GM21529 (cell line): ENCODE measurements around the gene SKAP1.
"Not testable (repeated sequence)": the region's sequence is repeated elsewhere in the genome, so short reads cannot be mapped to it uniquely, and the experiment has no call there.

Experiments
- ATAC-seq: cut with Tn5 transposase; IDR thresholded peaks from one replicate; pipeline ENCODE4 v1.9.1; 2021; ENCODE audit not compliant: unreplicated experiment

SKAP1 gene

GRCh38 chr17:48449335-48449734 lies 19.3 kb upstream of the SKAP1 start:
- ATAC-seq, result not testable (repeated sequence)

GRCh38 chr17:48445248-48445620 lies 15.2 kb upstream of the SKAP1 start:
- ATAC-seq, result no peak

- ATAC-seq, result no peak
Measured at GRCh38 chr17:48444516-48445247, 14.7 kb upstream of the SKAP1 start.

- no peak for ATAC-seq
Measured at GRCh38 chr17:48443712-48444111, 13.7 kb upstream of the SKAP1 start.

GRCh38 chr17:48442819-48443218 lies 12.8 kb upstream of the SKAP1 start:
- no peak for ATAC-seq

- ATAC-seq, result no peak
Measured at GRCh38 chr17:48441862-48442261, 11.8 kb upstream of the SKAP1 start.

GRCh38 chr17:48441231-48441711 lies 11.3 kb upstream of the SKAP1 start:
- peak; percentile 60 for ATAC-seq

- no peak for ATAC-seq
Measured at GRCh38 chr17:48440669-48441068, 10.7 kb upstream of the SKAP1 start.

- peak; percentile 4 for ATAC-seq
Measured at GRCh38 chr17:48439875-48440505, 10.0 kb upstream of the SKAP1 start.

GRCh38 chr17:48439110-48439850 lies 9.3 kb upstream of the SKAP1 start:
- ATAC-seq, result peak; percentile 42

GRCh38 chr17:48438516-48439061 lies 8.6 kb upstream of the SKAP1 start:
- ATAC-seq, result no peak

GRCh38 chr17:48433896-48434295 lies 3.9 kb upstream of the SKAP1 start:
- ATAC-seq, result no peak

GRCh38 chr17:48432820-48433775 lies 3.1 kb upstream of the SKAP1 start:
- ATAC-seq, result no peak

- no peak for ATAC-seq
Measured at GRCh38 chr17:48429156-48429555, 858 bp downstream of the SKAP1 start.

- ATAC-seq, result no peak
Measured at GRCh38 chr17:48427598-48427997, 2.4 kb downstream of the SKAP1 start.

GRCh38 chr17:48426761-48427500 lies 3.1 kb downstream of the SKAP1 start:
- ATAC-seq, result no peak

- no peak for ATAC-seq
Measured at GRCh38 chr17:48426019-48426665, 3.9 kb downstream of the SKAP1 start.

GRCh38 chr17:48422060-48422459 lies 8.0 kb downstream of the SKAP1 start:
- ATAC-seq, result not testable (repeated sequence)

- no peak for ATAC-seq
Measured at GRCh38 chr17:48420823-48421222, 9.2 kb downstream of the SKAP1 start.
